Renal pelvis (tissue), 12 donors: ENCODE results near the gene CHMP2B. TPM values are rescaled to one million over a fixed set of nuclear protein-coding genes. Genes with fewer than 3 reads are reported as not detected.

Experiments used
- DNase-seq: peaks from one replicate; pipeline ENCODE4 v3.0.0-alpha.2; 2013
- long read RNA-seq, 16 experiments: transcript quantifications; one replicate each; lab custom pipeline, GENCODE V29; 2026
- polyA plus RNA-seq, 3 donors: library from polyadenylated mRNA; unstranded; fragments of 120-200 nt; gene quantifications; one replicate each; pipeline ENCODE4 v1.2.1, GENCODE V29; 2013; ENCODE audit not compliant: insufficient read length in 3 of 3

The CHMP2B gene, protein sequence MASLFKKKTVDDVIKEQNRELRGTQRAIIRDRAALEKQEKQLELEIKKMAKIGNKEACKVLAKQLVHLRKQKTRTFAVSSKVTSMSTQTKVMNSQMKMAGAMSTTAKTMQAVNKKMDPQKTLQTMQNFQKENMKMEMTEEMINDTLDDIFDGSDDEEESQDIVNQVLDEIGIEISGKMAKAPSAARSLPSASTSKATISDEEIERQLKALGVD
- 10 to 100 TPM; 51.9 to 56.0 (median 52.8) TPM for polyA plus RNA-seq
- long read RNA-seq, donor 1, transcript CHMP2B-201 (6 exons, 2,557 nt) = major isoform, 29 of 30 reads
- long read RNA-seq, donor 1, partial matches to known transcripts = 0 of 30 reads
- long read RNA-seq, donor 1, other reads (novel, unspliced or antisense) = 0 of 30 reads
- long read RNA-seq, donor 2, transcript CHMP2B-201 (6 exons, 2,557 nt) = major isoform, 44 of 45 reads
- long read RNA-seq, donor 2, partial matches to known transcripts = 0 of 45 reads
- long read RNA-seq, donor 2, other reads (novel, unspliced or antisense) = 0 of 45 reads
- long read RNA-seq, donor 3, transcript CHMP2B-201 (6 exons, 2,557 nt) = major isoform, 23 of 23 reads
- long read RNA-seq, donor 3, partial matches to known transcripts = 0 of 23 reads
- long read RNA-seq, donor 3, other reads (novel, unspliced or antisense) = 0 of 23 reads
- long read RNA-seq, donor 4, transcript CHMP2B-201 (6 exons, 2,557 nt) = major isoform, 39 of 39 reads
- long read RNA-seq, donor 4, partial matches to known transcripts = 0 of 39 reads
- long read RNA-seq, donor 4, other reads (novel, unspliced or antisense) = 0 of 39 reads
- long read RNA-seq, donor 5, transcript CHMP2B-201 (6 exons, 2,557 nt) = major isoform, 16 of 21 reads
- long read RNA-seq, donor 5, partial matches to known transcripts = 5 of 21 reads
- long read RNA-seq, donor 5, other reads (novel, unspliced or antisense) = 0 of 21 reads
- long read RNA-seq, donor 6, transcript CHMP2B-201 (6 exons, 2,557 nt) = major isoform, 29 of 32 reads
- long read RNA-seq, donor 6, partial matches to known transcripts = 0 of 32 reads
- long read RNA-seq, donor 6, other reads (novel, unspliced or antisense) = 0 of 32 reads
- long read RNA-seq, donor 7, transcript CHMP2B-201 (6 exons, 2,557 nt) = major isoform, 28 of 34 reads
- long read RNA-seq, donor 7, partial matches to known transcripts = 6 of 34 reads
- long read RNA-seq, donor 7, other reads (novel, unspliced or antisense) = 0 of 34 reads
- long read RNA-seq, donor 8, transcript CHMP2B-201 (6 exons, 2,557 nt) = major isoform, 8 of 9 reads
- long read RNA-seq, donor 8, partial matches to known transcripts = 0 of 9 reads
- long read RNA-seq, donor 8, other reads (novel, unspliced or antisense) = 0 of 9 reads
- long read RNA-seq, donor 9, transcript CHMP2B-201 (6 exons, 2,557 nt) = major isoform, 39 of 46 reads
- long read RNA-seq, donor 9, partial matches to known transcripts = 5 of 46 reads
- long read RNA-seq, donor 9, other reads (novel, unspliced or antisense) = 0 of 46 reads
- long read RNA-seq, donor 10, transcript CHMP2B-201 (6 exons, 2,557 nt) = major isoform, 30 of 31 reads
- long read RNA-seq, donor 10, partial matches to known transcripts = 0 of 31 reads
- long read RNA-seq, donor 10, other reads (novel, unspliced or antisense) = 0 of 31 reads
- long read RNA-seq, donor 11, transcript CHMP2B-201 (6 exons, 2,557 nt) = major isoform, 28 of 29 reads
- long read RNA-seq, donor 11, partial matches to known transcripts = 0 of 29 reads
- long read RNA-seq, donor 11, other reads (novel, unspliced or antisense) = 0 of 29 reads
- long read RNA-seq, donor 12, transcript CHMP2B-201 (6 exons, 2,557 nt) = major isoform, 34 of 39 reads
- long read RNA-seq, donor 12, partial matches to known transcripts = 0 of 39 reads
- long read RNA-seq, donor 12, other reads (novel, unspliced or antisense) = 0 of 39 reads
- long read RNA-seq, donor 13, transcript CHMP2B-201 (6 exons, 2,557 nt) = major isoform, 14 of 40 reads
- long read RNA-seq, donor 13, partial matches to known transcripts = 25 of 40 reads
- long read RNA-seq, donor 13, other reads (novel, unspliced or antisense) = 0 of 40 reads
- long read RNA-seq, donor 14 = 0 reads
- long read RNA-seq, donor 15, transcript CHMP2B-201 (6 exons, 2,557 nt) = major isoform, 39 of 42 reads
- long read RNA-seq, donor 15, partial matches to known transcripts = 0 of 42 reads
- long read RNA-seq, donor 15, other reads (novel, unspliced or antisense) = 0 of 42 reads
- long read RNA-seq, donor 16, transcript CHMP2B-201 (6 exons, 2,557 nt) = major isoform, 36 of 37 reads
- long read RNA-seq, donor 16, partial matches to known transcripts = 0 of 37 reads
- long read RNA-seq, donor 16, other reads (novel, unspliced or antisense) = 0 of 37 reads

DNA sequence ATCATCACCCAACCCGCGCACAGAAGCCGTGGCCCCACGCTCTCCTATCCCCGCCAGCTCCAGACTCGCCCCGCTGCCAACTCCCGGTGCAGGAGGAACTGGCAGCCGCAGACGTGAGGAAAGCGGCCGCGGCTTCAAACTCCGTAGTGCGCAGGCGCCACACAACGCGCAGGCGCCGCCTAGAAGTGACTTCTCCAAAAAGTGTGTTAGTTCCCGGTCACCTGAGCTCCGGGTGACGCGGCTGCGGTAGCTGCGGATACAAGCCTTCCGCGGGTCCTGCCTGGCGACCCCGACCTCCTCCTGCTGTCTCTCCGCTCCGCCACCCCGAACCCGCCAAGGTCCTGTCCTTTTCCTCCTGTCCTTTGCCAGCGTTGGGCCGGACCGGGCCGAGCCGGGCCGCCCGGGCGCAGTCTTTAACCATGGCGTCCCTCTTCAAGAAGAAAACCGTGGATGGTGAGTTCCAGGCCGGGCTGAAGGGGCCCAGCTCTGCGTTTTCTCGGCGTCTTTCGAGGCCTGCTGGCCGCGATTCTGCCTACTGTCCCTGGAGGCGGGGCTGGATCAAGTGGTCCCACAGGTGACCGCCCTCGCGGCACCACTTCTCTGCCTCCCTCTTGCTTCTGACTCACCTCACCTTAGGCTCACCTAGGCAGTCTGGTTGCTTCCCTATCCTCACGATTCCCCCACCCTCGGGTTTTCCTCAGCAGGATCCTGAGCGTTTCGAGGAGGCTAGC is at the start of gene CHMP2B:
TSS of gene CHMP2B (plus strand) at position 206 of the 731 bp plus-strand sequence. CDS start at position 420, 214 bp downstream.
- peak; percentile 94 for DNase-seq

DNA sequence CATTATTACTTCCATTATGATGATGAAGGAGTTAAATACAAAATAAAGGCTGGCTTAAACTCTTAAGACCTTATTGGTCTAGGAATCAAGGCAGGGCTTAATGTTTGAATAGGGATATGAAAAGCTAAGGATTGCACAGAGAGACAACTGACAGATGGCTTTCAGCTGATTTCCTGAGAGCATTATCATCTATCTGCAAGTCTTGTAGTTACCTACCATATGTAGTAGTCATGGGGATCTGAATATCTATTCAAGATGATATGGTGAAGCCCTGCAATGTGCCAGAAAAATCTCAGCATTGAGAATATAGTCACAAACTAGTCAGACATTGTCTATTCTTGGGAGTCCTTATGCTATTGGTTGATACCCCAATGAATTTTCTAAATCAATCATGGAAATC is 47.5 kb upstream of the CHMP2B start:
- DNase-seq = no peak

- no peak for DNase-seq
These were observed 45.6 kb upstream of the CHMP2B start for GRCh38 chr3:87181551-87181950.

DNA sequence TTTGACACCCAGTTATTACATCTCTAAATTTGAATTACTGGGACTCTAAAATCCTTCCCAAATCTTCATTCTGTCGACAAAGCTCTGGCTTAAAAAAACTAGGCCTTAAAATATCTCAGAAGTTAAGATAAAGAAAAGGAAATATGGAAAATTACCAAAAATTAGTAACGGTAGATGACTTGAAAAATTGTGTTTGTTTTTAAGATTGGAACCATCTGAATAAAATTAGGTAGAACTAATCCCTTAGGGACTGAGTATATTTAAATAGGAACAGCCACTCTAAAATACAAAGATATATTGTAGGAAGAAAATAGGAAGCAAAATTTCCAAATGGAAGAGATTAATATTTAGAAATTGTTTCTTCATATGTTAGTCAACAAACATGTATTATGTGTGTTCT is 45.1 kb upstream of the CHMP2B start:
- no peak for DNase-seq

DNA sequence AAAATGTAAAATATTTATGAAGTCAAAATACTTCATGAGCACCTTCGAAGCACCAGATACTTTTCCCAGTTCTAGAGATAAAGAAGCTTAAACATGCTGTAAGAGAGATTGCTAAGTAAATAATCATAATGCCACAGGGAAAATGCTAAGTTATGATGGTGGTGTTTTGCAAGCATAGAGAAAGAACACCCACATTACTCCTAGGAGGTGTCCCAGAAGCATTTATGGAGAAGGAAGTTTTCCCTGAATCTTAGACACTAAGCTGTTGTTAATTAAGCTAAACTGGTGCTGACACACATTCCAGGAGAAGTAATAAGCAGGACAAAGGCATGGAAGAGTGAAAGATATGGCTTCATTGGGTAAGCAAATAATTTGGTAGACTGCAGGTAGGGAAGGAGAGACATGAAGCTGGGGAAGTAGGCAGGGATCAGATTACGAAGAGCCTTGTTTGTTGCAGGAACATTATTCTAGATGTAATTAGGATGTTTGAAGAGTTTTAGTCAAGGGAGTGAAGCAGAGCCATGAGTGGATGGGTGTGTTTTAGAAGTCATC is 40.4 kb upstream of the CHMP2B start:
- DNase-seq = no peak

DNA sequence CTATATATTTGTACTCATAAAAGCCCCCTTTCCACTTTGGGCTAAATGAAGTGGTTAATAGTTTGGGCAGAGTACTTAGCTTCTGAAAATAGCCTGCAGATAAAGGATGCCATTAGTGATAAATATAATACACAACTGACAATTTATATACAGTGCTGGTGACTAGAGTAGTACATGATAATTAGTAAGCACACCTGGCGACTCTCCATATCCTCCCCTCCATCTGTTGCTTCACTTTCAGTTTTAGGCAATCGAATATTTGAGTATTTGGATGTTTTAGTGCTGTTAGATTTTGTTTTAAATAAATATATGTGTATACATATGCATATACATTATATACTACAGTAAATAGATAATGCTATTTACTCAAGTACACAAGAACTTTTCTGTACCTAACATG is 35.9 kb upstream of the CHMP2B start:
- DNase-seq = no peak

DNA sequence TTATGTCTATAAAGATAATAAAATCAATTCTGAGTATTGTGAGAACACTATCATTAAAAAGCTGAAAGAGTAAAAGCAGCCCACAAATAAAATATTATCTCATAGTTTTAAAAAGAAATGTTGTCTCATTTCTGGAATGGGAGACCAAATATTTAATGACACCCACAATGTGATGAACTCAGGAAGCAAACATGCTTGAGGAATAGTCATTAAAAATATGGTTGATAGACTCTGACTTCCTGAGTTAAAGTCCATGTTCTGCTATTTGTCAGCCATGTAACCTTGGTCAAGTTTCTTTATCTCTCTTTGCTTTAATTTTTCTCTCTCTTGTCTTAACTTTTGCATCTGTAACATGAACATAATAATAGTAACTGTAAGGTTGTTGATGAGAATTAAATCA is 35.5 kb upstream of the CHMP2B start:
- DNase-seq = no peak

GRCh38 chr3:87196879-87197278 is 30.2 kb upstream of the CHMP2B start:
- no peak for DNase-seq

GRCh38 chr3:87197531-87197930 is 29.6 kb upstream of the CHMP2B start:
- DNase-seq = no peak

DNA sequence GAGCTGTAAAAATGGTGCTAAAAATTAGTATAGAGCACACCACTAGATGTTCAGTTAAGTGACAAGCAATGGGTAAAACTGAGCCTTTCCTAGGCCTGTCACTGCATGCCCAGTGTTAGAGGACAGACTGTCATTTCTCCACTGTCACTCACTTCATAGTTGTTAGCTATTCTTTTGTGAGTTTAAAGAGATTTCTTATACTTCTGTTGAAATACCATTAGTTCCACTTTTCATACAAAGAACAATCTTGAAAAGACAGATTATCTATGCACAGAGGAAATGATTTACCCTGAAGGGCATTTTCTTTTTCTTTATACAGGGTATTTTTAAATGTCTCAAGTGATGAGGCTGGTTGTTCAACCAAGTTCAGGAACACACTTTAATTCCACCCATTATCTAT is 28.3 kb upstream of the CHMP2B start:
- no peak for DNase-seq

DNA sequence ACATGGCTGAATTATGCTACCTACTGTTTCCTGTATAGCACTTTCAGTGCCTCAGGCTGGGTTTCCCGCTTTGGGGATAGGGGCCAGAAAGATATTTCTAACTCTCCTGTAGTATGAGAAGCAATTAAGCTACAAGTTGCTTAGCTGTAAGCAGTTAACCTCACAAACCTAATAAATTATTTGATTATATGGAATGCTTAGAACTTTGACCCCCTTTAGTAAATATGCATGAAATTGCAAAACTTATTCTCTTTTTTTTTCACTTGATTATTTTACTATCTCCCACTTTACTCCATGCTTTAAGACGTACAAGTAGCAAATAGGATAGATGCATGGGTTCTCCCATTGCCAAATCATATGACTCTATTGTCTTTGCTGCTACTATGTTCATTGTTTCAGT is 27.5 kb upstream of the CHMP2B start:
- DNase-seq = no peak

DNA sequence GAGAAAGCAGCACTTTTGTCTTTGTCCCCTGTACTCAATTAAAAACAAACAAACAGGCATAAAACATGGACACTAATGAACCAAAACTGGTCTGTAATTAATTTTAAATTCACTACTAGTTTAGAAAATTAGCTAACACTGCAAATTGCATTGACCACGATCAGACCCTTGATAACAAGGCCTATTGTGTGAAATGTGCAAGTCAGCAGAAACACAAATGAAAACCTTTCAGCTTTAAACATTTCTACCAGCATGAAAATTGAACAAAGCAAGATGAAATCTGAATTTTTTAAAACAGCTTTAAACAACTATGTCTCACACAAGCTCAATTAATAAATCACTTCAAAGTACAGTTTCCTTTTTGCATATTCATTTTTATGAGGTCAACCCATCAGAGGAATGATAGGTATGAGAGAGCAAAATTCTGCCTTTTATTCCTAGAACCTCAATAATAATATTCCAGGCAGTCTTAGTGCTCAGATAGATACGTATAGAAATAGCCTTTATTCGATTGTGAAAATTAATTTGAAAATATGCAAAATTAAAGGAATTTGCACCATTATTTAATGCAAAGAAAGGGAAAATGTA is 27.0 kb upstream of the CHMP2B start:
- DNase-seq = no peak

DNA sequence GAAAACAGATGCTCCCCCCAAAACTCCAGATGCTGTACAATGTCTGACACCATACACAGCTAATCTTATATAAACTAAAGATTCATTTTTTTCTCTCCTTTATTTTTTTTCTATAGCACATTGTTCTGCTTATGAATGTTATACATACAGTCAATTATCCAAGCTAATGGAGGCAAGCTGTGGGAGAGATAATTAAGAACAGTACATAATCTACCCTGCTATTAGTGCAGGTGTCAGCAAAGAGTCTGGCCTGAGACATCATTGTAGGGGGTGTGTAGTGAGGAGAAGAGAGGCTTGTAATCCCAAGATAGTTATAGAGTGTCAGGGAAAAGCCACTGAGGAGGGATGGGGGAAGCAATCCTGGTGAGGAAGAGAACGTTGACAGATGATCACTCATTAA is 25.4 kb upstream of the CHMP2B start:
- DNase-seq = no peak

DNA sequence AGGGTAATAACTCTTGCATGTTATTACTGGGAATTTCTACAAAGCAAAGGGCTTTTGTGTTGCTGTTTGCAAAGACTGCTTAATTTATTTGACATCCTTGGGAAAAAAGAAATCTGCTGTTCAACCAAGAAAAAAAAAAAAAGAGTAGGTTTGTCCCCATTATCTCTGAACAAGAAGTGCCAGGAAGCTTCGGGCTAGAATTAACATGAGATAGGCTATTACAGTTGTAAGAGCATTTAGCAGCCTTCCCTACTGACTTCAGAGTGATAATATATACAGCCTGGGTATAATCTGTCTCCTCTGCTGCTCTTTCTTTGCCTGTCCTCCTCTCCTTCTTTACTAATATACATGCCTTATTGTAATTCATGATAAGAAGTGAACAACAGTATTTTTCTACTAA is 23.3 kb upstream of the CHMP2B start:
- DNase-seq = no peak

DNA sequence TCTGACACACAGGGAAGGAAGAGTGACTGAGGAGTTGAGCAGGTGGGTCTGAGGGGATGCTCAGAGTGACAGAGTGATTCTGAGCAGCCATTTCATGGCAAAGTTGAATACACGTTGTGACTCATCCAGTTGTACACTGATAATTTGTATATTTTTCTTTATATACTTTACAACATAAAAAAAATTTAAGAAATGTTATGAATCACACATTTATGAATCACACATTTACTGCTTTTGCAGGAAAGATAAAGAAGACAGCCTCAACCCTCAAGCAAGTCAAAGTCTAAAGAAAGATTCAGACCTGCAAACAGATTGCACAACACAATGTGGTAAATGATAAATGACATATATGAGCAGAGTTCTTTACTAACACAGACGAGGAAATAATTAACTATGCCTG is 21.0 kb upstream of the CHMP2B start:
- DNase-seq = no peak

GRCh38 chr3:87206635-87207034 is 20.5 kb upstream of the CHMP2B start:
- no peak for DNase-seq

DNA sequence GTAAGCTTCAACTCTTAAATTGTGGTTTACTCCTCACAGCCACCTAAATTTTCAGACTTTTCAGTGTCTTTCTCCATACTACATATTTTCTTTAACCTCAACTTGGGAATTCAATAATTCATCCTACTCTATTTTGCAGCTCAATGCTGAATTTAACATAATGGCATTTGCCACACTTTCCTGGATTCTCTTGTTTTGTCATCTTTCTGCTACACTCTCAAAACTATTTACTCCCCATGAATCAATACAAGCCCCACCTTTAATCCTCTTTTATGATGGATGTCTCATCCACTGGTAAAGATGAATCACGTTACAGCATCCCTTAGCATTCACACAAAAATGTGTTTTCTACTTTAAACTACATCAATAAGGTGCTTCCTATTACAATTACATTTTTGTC is 19.6 kb upstream of the CHMP2B start:
- DNase-seq = no peak

DNA sequence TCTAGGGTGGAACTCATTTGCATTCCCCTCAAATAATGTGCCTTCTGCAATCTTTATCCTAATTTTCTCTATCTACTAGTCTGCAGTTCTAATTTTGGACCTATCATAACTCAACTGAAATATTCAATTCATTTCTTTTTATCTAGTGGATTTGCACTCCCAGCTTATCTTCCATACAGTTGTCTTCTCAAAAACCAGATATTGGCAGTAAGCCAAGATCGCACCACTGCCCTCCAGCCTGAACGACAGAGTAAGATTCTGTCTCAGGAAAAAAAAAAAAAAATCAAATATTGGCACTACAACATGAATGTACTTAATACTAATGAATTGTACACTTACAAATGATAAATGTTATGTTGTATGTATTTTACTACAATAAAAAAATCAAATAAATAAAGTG is 18.0 kb upstream of the CHMP2B start:
- DNase-seq = no peak
